Bronchial epithelial cell (primary cell): ENCODE data around the gene PYGB. TPM values are rescaled to one million over a fixed set of nuclear protein-coding genes. Genes with fewer than 3 reads are reported as not detected.

Experiments
- DNase-seq: peaks from one replicate; pipeline ENCODE4 v3.0.0-alpha.2; 2010; ENCODE audit warnings: low read depth
- FAIRE-seq: peaks from 2 replicates; lab custom pipeline; 2011; peaks lifted over from hg19 to GRCh38; lab: Jason Lieb, UNC
- H3K27me3 ChIP-seq: 2 replicates; pipeline ENCODE4 v1.5.1; 2011; ENCODE audit warnings: low read length; ENCODE audit not compliant: control insufficient read depth, insufficient read depth
- H3K36me3 ChIP-seq: 2 replicates; pipeline ENCODE4 v1.5.1; 2011; ENCODE audit warnings: low read length; ENCODE audit not compliant: control insufficient read depth, insufficient read depth
- H3K4me3 ChIP-seq: 2 replicates; pipeline ENCODE4 v1.5.1; 2011; ENCODE audit warnings: mild to moderate bottlenecking, low read depth, low read length, control low read depth
- total RNA-seq: library from RNA; depleted of rRNA; stranded (reverse); fragments of >200 nt; gene quantifications from 2 replicates; pipeline ENCODE4 v1.2.1, GENCODE V29; 2014
- TF ChIP-seq, protein P1 (sequence below): IDR thresholded peaks from 2 replicates; pipeline ENCODE4 v1.5.1; 2011; ENCODE audit warnings: mild to moderate bottlenecking, moderate library complexity, low read length, control low read depth, inconsistent platforms; ENCODE audit not compliant: insufficient read depth, severe bottlenecking

PYGB gene
- total RNA-seq, 1 donor from 2014 or later: 213 TPM

GRCh38 chr20:25204550-25205276 lies 43.2 kb upstream of the PYGB start:
- TF ChIP-seq, protein P1, sequence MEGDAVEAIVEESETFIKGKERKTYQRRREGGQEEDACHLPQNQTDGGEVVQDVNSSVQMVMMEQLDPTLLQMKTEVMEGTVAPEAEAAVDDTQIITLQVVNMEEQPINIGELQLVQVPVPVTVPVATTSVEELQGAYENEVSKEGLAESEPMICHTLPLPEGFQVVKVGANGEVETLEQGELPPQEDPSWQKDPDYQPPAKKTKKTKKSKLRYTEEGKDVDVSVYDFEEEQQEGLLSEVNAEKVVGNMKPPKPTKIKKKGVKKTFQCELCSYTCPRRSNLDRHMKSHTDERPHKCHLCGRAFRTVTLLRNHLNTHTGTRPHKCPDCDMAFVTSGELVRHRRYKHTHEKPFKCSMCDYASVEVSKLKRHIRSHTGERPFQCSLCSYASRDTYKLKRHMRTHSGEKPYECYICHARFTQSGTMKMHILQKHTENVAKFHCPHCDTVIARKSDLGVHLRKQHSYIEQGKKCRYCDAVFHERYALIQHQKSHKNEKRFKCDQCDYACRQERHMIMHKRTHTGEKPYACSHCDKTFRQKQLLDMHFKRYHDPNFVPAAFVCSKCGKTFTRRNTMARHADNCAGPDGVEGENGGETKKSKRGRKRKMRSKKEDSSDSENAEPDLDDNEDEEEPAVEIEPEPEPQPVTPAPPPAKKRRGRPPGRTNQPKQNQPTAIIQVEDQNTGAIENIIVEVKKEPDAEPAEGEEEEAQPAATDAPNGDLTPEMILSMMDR: no peak
- no peak for DNase-seq
- FAIRE-seq: no peak

DNA sequence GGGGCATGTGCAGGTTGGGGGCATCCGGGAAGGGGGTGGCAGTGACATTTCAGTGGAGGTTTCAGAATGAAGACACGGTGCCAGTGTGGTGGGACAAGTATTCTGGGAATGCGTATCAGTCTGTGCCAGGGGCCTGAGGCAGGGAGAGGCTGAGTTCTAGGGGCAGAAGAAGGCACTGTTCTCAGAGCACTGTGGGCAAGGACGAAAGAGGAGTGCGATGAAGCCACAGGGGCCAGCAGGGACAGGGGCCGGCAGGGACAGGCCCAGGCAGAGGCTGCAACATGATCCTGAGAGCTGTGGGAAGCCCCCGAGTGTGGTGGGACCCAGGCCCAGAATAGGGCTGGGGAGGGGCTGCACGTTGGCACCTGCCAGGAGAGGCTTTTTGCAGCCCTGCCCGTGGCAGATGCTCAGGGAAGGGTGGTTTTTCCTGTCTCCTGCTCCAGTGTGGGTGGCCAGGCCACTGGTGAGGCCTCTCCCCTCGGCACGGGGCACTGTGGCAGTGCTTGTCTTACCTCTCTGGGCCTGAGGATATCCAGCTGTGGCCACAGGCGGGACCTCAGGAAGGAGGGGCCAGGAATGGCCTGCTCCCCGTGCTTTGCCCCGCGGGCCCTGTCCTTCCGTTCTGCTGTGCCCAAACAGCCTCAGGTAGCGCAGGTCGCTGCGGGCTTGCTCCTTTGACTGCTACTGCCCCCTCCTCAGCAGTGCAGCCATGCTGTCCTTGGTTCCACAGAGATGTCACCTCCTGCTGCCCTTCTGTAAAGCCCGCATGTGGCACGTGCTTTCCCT lies 42.4 kb upstream of the PYGB start:
- TF ChIP-seq, protein P1: no peak
- FAIRE-seq (peak; percentile 18), DNase-seq (no peak)
- Histone ChIP-seq H3K27me3 (no peaks in the 10 kb centered on the region), H3K4me3 (no peak overlapping the region), H3K36me3 (peaks cover 7% of the 10 kb centered on the region)

More at GRCh38 chr20:25204550-25205276, 43.2 kb upstream of the PYGB start:
- no peaks in the 10 kb centered on the region for H3K27me3 ChIP-seq
- H3K36me3 ChIP-seq: peaks cover 5% of the 10 kb centered on the region
- no peak overlapping the region for H3K4me3 ChIP-seq

DNA sequence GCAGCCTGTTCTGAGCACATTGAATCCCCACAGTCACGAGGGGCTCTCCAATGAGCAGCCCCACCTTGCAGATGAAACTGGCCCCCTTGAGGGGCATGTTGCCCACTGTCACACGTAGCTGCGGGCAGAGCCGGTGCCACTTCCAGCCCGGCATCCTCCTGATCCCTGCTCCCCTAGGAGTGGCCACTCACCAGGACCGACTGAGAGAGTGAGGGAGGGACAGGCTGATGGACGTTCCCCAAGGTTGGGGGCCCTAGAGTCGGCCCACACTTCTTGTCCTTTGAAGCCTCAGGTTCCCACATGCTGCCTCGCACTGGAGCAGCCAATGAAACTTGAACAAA lies 41.9 kb upstream of the PYGB start:
- no peak for FAIRE-seq

GRCh38 chr20:25206548-25206947 lies 41.3 kb upstream of the PYGB start:
- TF ChIP-seq, protein P1: no peak
- FAIRE-seq (no peak), DNase-seq (no peak)
- Histone ChIP-seq H3K4me3 (no peak overlapping the region), H3K27me3 (no peaks in the 10 kb centered on the region), H3K36me3 (peaks cover 9% of the 10 kb centered on the region)

More for the DNA sequence above, 41.9 kb upstream of the PYGB start:
- TF ChIP-seq, protein P1: no peak
- Histone ChIP-seq H3K27me3 (no peaks in the 10 kb centered on the region), H3K4me3 (no peak overlapping the region), H3K36me3 (peaks cover 7% of the 10 kb centered on the region)
- DNase-seq: no peak

DNA sequence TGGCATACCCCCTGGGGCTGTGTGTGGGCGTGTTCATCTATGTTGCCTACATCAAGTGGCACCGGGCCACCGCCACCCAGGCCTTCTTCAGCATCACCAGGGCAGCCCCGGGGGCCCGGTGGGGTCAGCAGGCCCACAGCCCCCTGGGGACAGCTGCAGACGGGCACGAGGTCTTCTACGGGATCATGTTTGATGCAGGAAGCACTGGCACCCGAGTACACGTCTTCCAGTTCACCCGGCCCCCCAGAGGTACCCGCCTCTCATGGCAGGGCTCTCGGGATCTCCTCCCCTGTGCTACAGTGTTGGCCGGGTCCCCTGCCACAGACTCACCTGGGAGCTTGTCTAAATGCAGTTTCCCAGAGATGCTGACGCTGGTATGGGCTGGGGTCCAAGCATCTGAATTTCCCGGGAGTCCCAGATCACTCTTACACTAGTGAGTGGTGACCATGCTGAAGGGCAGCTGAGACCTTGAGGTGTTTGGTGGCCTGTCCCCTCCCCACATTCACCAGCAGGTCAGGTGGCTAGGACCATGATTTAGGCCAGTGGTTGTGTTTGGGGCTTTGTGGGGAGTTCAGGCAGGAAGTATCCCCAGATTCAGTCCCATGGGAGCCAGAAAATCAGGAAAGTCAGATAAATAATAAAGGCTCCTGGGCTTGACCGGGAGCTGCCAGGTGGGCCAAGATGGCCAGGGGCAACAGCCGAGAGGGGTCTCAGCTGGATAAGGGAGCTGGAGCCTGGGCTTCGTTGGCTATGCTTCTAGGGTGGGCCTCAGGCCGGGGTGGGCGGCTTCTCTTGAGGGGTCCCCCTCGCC lies 40.5 kb upstream of the PYGB start:
- TF ChIP-seq, protein P1: no peak
- H3K27me3 ChIP-seq: no peaks in the 10 kb centered on the region
- DNase-seq: no peak
- peaks cover 14% of the 10 kb centered on the region for H3K36me3 ChIP-seq
- no peak for FAIRE-seq
- no peak overlapping the region for H3K4me3 ChIP-seq
